PFSK-1 (cell line): ENCODE data around the gene DOCK10.

Experiments
- SIN3A ChIP-seq: IDR thresholded peaks from 2 replicates; pipeline ENCODE4 v1.6.1; 2012; ENCODE audit warnings: mild to moderate bottlenecking, low read length, moderate library complexity, borderline replicate concordance; ENCODE audit not compliant: insufficient read depth
- TAF1 ChIP-seq: IDR thresholded peaks from 2 replicates; pipeline ENCODE4 v1.6.1; 2012; ENCODE audit warnings: low read length, control low read depth, borderline replicate concordance; ENCODE audit not compliant: insufficient read depth

- TF ChIP-seq TAF1: no peak
- TF ChIP-seq SIN3A: no peak
These were observed 14.2 kb upstream of the DOCK10 start for GRCh38 chr2:225056330-225057073.
